H1 (cell line): Measurements from ENCODE around the gene TEX38. TPM values are rescaled to one million over a fixed set of nuclear protein-coding genes. Genes with fewer than 3 reads are reported as not detected.

Source experiments
- ATF2 ChIP-seq: IDR thresholded peaks from 2 replicates; pipeline ENCODE4 v1.6.1; 2012; ENCODE audit warnings: low read length, inconsistent platforms
- CHD1 ChIP-seq: IDR thresholded peaks from 2 replicates; pipeline ENCODE4 v1.6.1; 2012; ENCODE audit warnings: low read depth, low read length, improper control_type of control experiment
- EP300 ChIP-seq, 2 experiments: IDR thresholded peaks; 1 replicate in 1 of 2; 2 replicates in 1 of 2; pipeline ENCODE4 v1.6.1; 2011 to 2012; ENCODE audit warnings: low read depth in 2 of 2, low read length in 2 of 2, mild to moderate bottlenecking in 2 of 2, borderline replicate concordance in 1 of 2, inconsistent platforms in 1 of 2, moderate library complexity in 1 of 2
- JUND ChIP-seq: IDR thresholded peaks from 2 replicates; pipeline ENCODE4 v1.6.1; 2011; ENCODE audit warnings: mild to moderate bottlenecking, improper control_type of control experiment, low read length
- MAX ChIP-seq: IDR thresholded peaks from 2 replicates; pipeline ENCODE4 v1.6.1; 2012; ENCODE audit warnings: inconsistent platforms
- SRF ChIP-seq: IDR thresholded peaks from 2 replicates; pipeline ENCODE4 v1.6.1; 2011; ENCODE audit warnings: mild to moderate bottlenecking, low read depth, low read length, moderate library complexity
- TAF7 ChIP-seq: optimal IDR thresholded peaks from 2 replicates; pipeline ENCODE3; 2011; ENCODE audit warnings: low read depth, mild to moderate bottlenecking, inconsistent platforms, low read length, moderate library complexity, borderline replicate concordance
- TBP ChIP-seq: IDR thresholded peaks from 2 replicates; pipeline ENCODE4 v1.6.1; 2011; ENCODE audit warnings: low read depth, low read length, improper control_type of control experiment
- polyA plus RNA-seq, 7 experiments: library from polyadenylated mRNA; depleted of rRNA in 3 of 7; stranded (reverse) in 5 of 7; unstranded in 2 of 7; fragments of >200 nt in 5 of 7; fragments of 200-250 nt in 2 of 7; gene quantifications; 1 replicate in 5 of 7; 2 replicates in 1 of 7; 4 replicates in 1 of 7; pipeline versions ENCODE4 v1.2.1 to v1.2.3, GENCODE V29; 2011 to 2013; ENCODE audit warnings: missing spikeins in 2 of 7, mixed read lengths in 2 of 7
- total RNA-seq: library from RNA; stranded (reverse); fragmentation: NEBNext Ultra II Directional; extraction: Animal tissue kit (Norgen Biotek cat#: 25700); gene quantifications from 2 replicates; pipeline ENCODE4 v1.2.1, GENCODE V29; 2021

The TEX38 gene
- total and polyA plus RNA-seq, 2 of the 8 experiments (the other 6 are each of a cell fraction or from before 2014, with no cell fraction given) = 0.33 TPM; not detected in 1

GRCh38 chr1:46718727-46719622, 47.3 kb downstream of the TEX38 start, which contains the start of gene EFCAB14 (continued):
- no peak for TF ChIP-seq TAF7
- TF ChIP-seq JUND = peak; percentile 87
- no peak for TF ChIP-seq EP300 (IDR thresholded peaks at IDR 0.05; ENCODE audit: borderline replicate concordance in 1 of 2, low read depth in 2 of 2, low read length in 2 of 2)
- TF ChIP-seq TBP = 0 out of 2 replicates have a peak, but pooled peaks have one; percentile 11
- peak; percentile 89 for TF ChIP-seq MAX
- TF ChIP-seq SRF = no peak
- no peak for TF ChIP-seq ATF2
- no peak for TF ChIP-seq CHD1
